C4-2B (cell line): ENCODE data around the gene ATP5MK.

Experiments
- CTCF ChIP-seq: fragments of 450-650 bp; conservative IDR thresholded peaks from 2 replicates; pipeline ENCODE4 v1.5.1; 2017; ENCODE audit warnings: mild to moderate bottlenecking
- ZFX ChIP-seq: fragments of 450-650 bp; IDR thresholded peaks from 2 replicates; pipeline ENCODE4 v1.6.1; 2017

DNA sequence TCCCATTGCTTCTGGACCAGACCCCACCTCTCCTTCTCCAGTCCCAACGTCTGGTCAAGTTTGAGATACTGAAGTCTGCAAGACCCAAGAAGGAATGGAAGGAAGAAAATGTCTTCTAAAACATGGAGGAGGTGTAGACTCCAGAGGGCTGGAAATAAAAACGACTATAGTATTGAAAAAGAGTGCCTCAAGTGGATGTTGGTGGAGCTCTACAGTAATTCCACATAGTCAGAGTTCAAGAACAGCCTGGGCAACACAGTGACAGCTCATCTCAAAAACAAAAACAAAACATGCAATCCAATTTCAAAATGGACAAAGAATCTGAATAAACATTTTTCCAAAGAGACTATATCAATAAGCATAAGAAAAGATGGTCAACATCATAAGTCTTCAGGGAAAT lies 43.0 kb downstream of the ATP5MK start:
- TF ChIP-seq CTCF (no peak; the same call in 1 of the 2 replicates), ZFX (no peak)
